ENCODE measurements around the gene CNTNAP2. TPM values are rescaled to one million over a fixed set of nuclear protein-coding genes. Genes with fewer than 3 reads are reported as not detected.

Gene CNTNAP2
- total RNA-seq, 2 experiments from 2014 or later = not detected

DNA sequence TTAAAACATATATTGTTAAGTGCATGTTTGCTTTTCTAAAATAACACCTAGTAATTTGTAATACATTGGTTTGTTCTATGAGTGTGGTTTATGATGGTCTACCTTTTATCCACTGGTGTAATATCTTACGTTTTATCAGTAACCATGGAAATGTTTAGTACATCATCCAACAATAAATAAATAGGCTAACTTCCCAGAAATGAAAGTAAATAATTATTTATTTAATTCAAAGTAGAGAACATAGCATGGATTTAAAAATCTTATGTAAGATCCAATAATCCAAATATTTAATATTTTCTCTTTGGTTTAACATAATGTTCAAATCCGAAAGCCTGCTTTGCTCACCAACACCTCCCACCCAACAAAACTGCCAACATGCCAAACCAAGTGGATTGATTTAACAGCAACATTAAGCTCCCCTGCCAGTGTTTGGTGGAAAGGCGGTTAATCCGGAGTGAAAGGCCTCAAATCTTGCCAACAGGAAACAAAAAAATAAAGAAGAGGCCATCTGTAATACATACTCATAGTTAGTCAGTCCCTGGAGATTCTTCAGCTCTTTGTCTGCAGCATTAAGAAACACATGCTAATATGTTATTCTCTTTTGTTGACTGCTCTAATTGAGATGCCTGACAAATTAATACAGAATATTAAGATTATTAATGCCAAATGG lies 897.8 kb downstream of the CNTNAP2 start:
- Histone ChIP-seq H3K36me3 (ENCODE audit: insufficient read depth, low read length) (no peaks in the 10 kb centered on the region), H3K4me1 (ENCODE audit: insufficient read depth, low read length) (no peaks in the 10 kb centered on the region), H3K9me3 (ENCODE audit: control insufficient read depth in 1 of 2, insufficient read depth in 1 of 2, low read length in 2 of 2) (no peaks in the 10 kb centered on the region), H3K4me3 (ENCODE audit: low read length) (no peak overlapping the region), H3K27ac (ENCODE audit: low read depth in 1 of 2, low read length in 2 of 2) (no peak overlapping the region), H3K27me3 (ENCODE audit: control insufficient read depth in 1 of 2, insufficient read depth in 2 of 2, low read length in 2 of 2) (no peaks in the 10 kb centered on the region)
- Mint-ChIP-seq H3K27ac (no peak overlapping the region), H3K4me1 (ENCODE audit: low read depth) (no peaks in the 10 kb centered on the region), H3K9me3 (peaks cover 6% of the 10 kb centered on the region), H3K27me3 (no peaks in the 10 kb centered on the region), H3K36me3 (ENCODE audit: low read depth) (no peaks in the 10 kb centered on the region), H3K4me3 (no peak overlapping the region)
- intact Hi-C loops (cut with DNase I, micrococcal nuclease) = no loop called here
- ATAC-seq (ENCODE audit: poor library complexity) (no peak), DNase-seq (no peak)
- CTCF ChIA-PET = no interaction called here
- TF ChIP-seq, protein P1, sequence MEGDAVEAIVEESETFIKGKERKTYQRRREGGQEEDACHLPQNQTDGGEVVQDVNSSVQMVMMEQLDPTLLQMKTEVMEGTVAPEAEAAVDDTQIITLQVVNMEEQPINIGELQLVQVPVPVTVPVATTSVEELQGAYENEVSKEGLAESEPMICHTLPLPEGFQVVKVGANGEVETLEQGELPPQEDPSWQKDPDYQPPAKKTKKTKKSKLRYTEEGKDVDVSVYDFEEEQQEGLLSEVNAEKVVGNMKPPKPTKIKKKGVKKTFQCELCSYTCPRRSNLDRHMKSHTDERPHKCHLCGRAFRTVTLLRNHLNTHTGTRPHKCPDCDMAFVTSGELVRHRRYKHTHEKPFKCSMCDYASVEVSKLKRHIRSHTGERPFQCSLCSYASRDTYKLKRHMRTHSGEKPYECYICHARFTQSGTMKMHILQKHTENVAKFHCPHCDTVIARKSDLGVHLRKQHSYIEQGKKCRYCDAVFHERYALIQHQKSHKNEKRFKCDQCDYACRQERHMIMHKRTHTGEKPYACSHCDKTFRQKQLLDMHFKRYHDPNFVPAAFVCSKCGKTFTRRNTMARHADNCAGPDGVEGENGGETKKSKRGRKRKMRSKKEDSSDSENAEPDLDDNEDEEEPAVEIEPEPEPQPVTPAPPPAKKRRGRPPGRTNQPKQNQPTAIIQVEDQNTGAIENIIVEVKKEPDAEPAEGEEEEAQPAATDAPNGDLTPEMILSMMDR (IDR thresholded peaks at IDR 0.05) = no peak
- POLR2A ChIA-PET = no interaction called here

DNA sequence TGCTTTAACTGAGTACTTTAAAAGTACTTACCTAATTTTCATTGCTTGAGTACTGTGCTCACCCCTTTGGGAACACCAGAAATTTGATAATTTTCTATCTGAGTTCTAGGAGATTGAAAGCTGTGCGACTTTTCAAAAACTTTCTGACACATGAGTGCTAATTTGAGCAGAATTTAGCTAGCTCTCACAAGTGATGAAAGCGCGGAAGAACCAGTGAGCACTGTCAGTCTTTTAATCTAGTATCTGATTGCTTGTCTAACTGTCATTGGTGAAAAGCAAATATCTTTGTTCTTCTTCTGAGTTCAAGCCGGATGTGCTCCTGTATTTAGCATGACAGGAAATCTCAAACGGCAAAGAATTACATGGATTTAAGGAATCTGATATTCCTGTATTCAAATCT lies 899.4 kb downstream of the CNTNAP2 start:
- H3K4me3 Mint-ChIP-seq = no peak overlapping the region
- CTCF ChIA-PET = no interaction called here
- TF ChIP-seq, protein P1 (IDR thresholded peaks at IDR 0.05) = no peak

DNA sequence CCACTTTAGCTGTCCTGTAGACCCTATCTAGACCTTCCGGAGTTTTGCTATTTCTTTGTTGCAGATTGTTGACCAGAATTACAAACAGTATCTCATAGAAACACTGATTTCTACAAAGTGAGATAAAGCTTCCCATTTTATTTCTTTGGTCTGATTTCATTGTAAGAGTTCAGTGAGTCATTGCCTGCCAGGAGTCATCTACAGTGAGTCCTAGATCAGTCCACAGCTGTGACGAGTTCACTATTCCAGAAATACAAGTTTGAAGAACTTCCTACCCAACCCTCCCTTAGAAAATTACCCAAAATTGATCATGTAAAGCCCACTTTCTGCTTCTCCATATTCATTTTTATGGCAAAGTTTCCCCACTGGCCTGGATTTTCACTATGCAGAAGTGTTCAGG lies 905.5 kb downstream of the CNTNAP2 start:
- TF ChIP-seq, protein P1 (IDR thresholded peaks at IDR 0.05) = no peak
- Mint-ChIP-seq H3K4me1 (ENCODE audit: low read depth) (no peaks in the 10 kb centered on the region), H3K9me3 (peaks cover 5% of the 10 kb centered on the region), H3K36me3 (ENCODE audit: low read depth) (no peaks in the 10 kb centered on the region), H3K27me3 (no peaks in the 10 kb centered on the region), H3K27ac (no peak overlapping the region), H3K4me3 (no peak overlapping the region)
- ChIA-PET POLR2A (no interaction called here), CTCF (no interaction called here)
- Histone ChIP-seq H3K4me3 (ENCODE audit: low read length) (no peak overlapping the region), H3K27me3 (ENCODE audit: control insufficient read depth in 1 of 2, insufficient read depth in 2 of 2, low read length in 2 of 2) (no peaks in the 10 kb centered on the region), H3K9me3 (ENCODE audit: control insufficient read depth in 1 of 2, insufficient read depth in 1 of 2, low read length in 2 of 2) (peaks cover 0 to 4% of the 10 kb centered on the region in 2 experiments), H3K36me3 (ENCODE audit: insufficient read depth, low read length) (no peaks in the 10 kb centered on the region), H3K4me1 (ENCODE audit: insufficient read depth, low read length) (no peaks in the 10 kb centered on the region), H3K27ac (ENCODE audit: low read depth in 1 of 2, low read length in 2 of 2) (no peak overlapping the region)
- ATAC-seq (ENCODE audit: poor library complexity) (no peak), DNase-seq (no peak)
- intact Hi-C loops (cut with DNase I, micrococcal nuclease) = no loop called here

More for the DNA sequence above, 899.4 kb downstream of the CNTNAP2 start:
- intact Hi-C loops (cut with DNase I, micrococcal nuclease) = no loop called here
- Mint-ChIP-seq H3K27me3 (no peaks in the 10 kb centered on the region), H3K36me3 (ENCODE audit: low read depth) (no peaks in the 10 kb centered on the region), H3K4me1 (ENCODE audit: low read depth) (no peaks in the 10 kb centered on the region), H3K27ac (no peak overlapping the region), H3K9me3 (peaks cover 6% of the 10 kb centered on the region)
- H3K27me3 ChIP-seq (ENCODE audit: control insufficient read depth in 1 of 2, insufficient read depth in 2 of 2, low read length in 2 of 2) = no peaks in the 10 kb centered on the region
- no peak for DNase-seq
- no peaks in the 10 kb centered on the region for H3K9me3 ChIP-seq (ENCODE audit: control insufficient read depth in 1 of 2, insufficient read depth in 1 of 2, low read length in 2 of 2)
- POLR2A ChIA-PET = no interaction called here
- no peak for ATAC-seq (ENCODE audit: poor library complexity)
- H3K27ac ChIP-seq (ENCODE audit: low read depth in 1 of 2, low read length in 2 of 2) = no peak overlapping the region
- no peaks in the 10 kb centered on the region for H3K4me1 ChIP-seq (ENCODE audit: insufficient read depth, low read length)
- no peaks in the 10 kb centered on the region for H3K36me3 ChIP-seq (ENCODE audit: insufficient read depth, low read length)
- no peak overlapping the region for H3K4me3 ChIP-seq (ENCODE audit: low read length)

Data from CD4-positive, alpha-beta T cell (primary cell).